Astrocyte (in vitro differentiated cells and primary cell): ENCODE results near the gene EXOG.

Experiments used
- EZH2 ChIP-seq: IDR thresholded peaks from 2 replicates; pipeline ENCODE4 v1.6.1; 2012; ENCODE audit warnings: mild to moderate bottlenecking, low read length, inconsistent platforms; ENCODE audit not compliant: insufficient read depth
- TF ChIP-seq, protein P1 (sequence below): IDR thresholded peaks from 2 replicates; pipeline ENCODE4 v1.5.1; 2011; ENCODE audit warnings: low read depth, mild to moderate bottlenecking, inconsistent platforms, low read length, moderate library complexity; ENCODE audit not compliant: insufficient read depth

GRCh38 chr3:38482951-38483350 lies 13.2 kb upstream of the EXOG start:
- TF ChIP-seq, protein P1, sequence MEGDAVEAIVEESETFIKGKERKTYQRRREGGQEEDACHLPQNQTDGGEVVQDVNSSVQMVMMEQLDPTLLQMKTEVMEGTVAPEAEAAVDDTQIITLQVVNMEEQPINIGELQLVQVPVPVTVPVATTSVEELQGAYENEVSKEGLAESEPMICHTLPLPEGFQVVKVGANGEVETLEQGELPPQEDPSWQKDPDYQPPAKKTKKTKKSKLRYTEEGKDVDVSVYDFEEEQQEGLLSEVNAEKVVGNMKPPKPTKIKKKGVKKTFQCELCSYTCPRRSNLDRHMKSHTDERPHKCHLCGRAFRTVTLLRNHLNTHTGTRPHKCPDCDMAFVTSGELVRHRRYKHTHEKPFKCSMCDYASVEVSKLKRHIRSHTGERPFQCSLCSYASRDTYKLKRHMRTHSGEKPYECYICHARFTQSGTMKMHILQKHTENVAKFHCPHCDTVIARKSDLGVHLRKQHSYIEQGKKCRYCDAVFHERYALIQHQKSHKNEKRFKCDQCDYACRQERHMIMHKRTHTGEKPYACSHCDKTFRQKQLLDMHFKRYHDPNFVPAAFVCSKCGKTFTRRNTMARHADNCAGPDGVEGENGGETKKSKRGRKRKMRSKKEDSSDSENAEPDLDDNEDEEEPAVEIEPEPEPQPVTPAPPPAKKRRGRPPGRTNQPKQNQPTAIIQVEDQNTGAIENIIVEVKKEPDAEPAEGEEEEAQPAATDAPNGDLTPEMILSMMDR = no peak
- no peak for TF ChIP-seq EZH2
